Measurements from ENCODE around the gene DPP7. TPM values are rescaled to one million over a fixed set of nuclear protein-coding genes. Genes with fewer than 3 reads are reported as not detected.
A peak's percentile ranks its signal among the peaks of the same experiment; 100 is the strongest.

DPP7 gene
- total RNA-seq, 6 donors from 2014 or later: 108 to 394 (median 229) TPM

DNA sequence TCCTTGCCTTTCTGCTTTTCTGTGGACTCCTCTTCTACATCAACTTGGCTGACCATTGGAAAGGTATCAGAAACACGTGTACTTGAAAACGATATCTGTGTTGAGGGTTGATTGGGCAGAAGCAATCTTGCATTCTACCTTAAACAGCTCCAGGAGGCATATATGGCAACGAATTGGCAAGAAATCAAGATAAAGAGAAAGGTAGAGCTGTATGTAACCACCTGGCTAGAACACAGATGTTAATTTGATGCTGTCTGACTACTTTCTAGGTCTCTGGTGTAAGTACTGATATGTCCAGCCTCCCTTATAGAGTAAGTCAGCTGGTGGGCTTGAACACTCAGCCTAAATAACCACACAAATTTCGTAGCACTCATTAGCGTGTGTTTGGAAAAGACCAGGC is 26.4 kb downstream of the DPP7 start:
- TF ChIP-seq POLR2A (IDR thresholded peaks at IDR 0.05) (no peak), EP300 (IDR thresholded peaks at IDR 0.05) (no peak), POLR2AphosphoS5 (IDR thresholded peaks at IDR 0.05) (no peak)
- TF ChIP-seq, protein P1, sequence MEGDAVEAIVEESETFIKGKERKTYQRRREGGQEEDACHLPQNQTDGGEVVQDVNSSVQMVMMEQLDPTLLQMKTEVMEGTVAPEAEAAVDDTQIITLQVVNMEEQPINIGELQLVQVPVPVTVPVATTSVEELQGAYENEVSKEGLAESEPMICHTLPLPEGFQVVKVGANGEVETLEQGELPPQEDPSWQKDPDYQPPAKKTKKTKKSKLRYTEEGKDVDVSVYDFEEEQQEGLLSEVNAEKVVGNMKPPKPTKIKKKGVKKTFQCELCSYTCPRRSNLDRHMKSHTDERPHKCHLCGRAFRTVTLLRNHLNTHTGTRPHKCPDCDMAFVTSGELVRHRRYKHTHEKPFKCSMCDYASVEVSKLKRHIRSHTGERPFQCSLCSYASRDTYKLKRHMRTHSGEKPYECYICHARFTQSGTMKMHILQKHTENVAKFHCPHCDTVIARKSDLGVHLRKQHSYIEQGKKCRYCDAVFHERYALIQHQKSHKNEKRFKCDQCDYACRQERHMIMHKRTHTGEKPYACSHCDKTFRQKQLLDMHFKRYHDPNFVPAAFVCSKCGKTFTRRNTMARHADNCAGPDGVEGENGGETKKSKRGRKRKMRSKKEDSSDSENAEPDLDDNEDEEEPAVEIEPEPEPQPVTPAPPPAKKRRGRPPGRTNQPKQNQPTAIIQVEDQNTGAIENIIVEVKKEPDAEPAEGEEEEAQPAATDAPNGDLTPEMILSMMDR (IDR thresholded peaks at IDR 0.05): no peak
- peaks cover 13 to 27% (median 17%) of the 10 kb centered on the region in 4 donors for H3K4me1 ChIP-seq
- H3K27ac ChIP-seq: no peak overlapping the region
- no peaks in the 10 kb centered on the region for H3K9me3 ChIP-seq
- H3K4me3 ChIP-seq: no peak overlapping the region
- WGBS, 2 donors: 89 to 94% methylated on average over 5 of the region's 5 CpGs
- peaks cover 0 to 28% (median 20%) of the 10 kb centered on the region in 4 donors for H3K36me3 ChIP-seq
- DNase-seq: no peak
- H3K27me3 ChIP-seq: no peaks in the 10 kb centered on the region
- ATAC-seq (ENCODE audit: low FRiP score in 2 of 2): no peak

DNA sequence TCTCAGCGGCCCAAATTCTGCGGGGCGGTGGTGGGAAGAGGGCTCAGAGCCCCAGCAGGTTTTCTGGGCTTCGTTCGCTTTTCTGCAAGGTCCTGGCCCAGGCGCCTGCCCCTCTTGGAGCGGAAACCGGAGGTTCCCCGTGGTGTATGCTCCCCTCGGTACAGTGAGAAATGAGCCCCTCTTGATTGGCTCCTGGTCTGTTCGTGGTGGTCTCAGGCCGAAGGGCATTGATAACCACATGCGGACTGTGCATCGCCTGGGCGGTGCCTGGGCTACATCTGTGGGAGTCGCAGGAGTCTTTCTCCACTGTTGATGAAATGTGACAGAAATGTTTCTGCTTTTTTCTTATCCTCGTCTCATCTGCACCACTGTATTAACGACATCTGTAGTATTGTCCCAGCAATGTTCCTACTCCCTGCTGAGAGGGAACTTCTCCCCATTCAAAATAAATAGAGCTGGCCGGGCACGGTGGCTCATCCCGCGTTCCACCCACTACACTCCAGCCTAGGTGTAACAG is 27.1 kb downstream of the DPP7 start:
- no peak for DNase-seq
- WGBS, 2 donors: 17 to 31% methylated on average over 6 to 17 of the region's 22 CpGs
- peak overlapping the region; percentile 89 to 92 (median 91) for H3K27ac ChIP-seq
- peak overlapping the region; percentile 27 to 82 (median 73) for H3K4me3 ChIP-seq
- TF ChIP-seq POLR2A (IDR thresholded peaks at IDR 0.05) (no peak), EP300 (IDR thresholded peaks at IDR 0.05) (no peak), POLR2AphosphoS5 (IDR thresholded peaks at IDR 0.05) (no peak)
- TF ChIP-seq, protein P1 (IDR thresholded peaks at IDR 0.05): no peak
- H3K27me3 ChIP-seq: no peaks in the 10 kb centered on the region
- H3K36me3 ChIP-seq: peaks cover 0 to 30% (median 21%) of the 10 kb centered on the region in 4 donors
- ATAC-seq (ENCODE audit: low FRiP score in 2 of 2): no peak
- no peaks in the 10 kb centered on the region for H3K9me3 ChIP-seq
- peaks cover 13 to 27% (median 17%) of the 10 kb centered on the region in 4 donors for H3K4me1 ChIP-seq

DNA sequence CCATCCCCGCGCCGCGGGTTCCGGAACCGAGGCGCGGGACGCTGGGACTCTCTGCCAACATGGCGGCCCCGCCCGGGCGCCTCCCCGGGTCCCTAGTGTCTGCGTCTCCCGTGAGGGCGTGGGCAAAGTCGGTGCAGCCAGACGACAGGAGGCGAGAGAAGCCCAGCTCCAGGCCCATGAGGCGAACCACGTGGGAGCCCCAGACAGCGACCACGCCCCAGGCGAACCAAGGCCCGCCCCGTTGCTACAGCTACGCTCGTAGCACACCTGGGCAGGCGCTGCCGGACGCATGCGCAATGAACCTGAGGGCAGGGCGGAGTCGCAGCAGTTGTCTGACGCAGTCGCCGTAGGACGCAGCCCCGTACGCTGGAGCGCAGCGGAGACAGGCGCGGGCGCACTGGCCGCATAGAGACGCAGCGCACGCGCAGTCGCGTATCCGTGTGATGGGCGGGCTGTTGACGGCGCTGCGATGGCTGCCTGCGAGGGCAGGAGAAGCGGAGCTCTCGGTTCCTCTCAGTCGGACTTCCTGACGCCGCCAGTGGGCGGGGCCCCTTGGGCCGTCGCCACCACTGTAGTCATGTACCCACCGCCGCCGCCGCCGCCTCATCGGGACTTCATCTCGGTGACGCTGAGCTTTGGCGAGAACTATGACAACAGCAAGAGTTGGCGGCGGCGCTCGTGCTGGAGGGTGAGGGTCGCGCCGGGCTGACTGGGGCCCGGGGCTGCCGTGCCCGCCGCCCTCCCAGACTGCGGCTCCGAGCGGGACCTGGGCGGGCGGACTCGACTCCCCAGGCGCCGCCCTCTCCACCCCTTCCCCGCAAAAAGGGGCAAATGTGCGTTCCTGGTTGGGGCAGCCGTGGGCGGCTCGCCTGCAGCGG is 27.8 kb downstream of the DPP7 start, which contains the start of gene MAN1B1:
MAN1B1 (plus strand) TSS at position 455 of the 878 bp plus-strand sequence; CDS start at position 470, 15 bp downstream.
- Histone ChIP-seq H3K27ac (peak within 1 kb of the TSS; percentile 89 to 92 (median 91)), H3K9me3 (no peaks in the 10 kb centered on the region), H3K27me3 (no peaks in the 10 kb centered on the region), H3K4me3 (peak within 1 kb of the TSS; percentile 27 to 82 (median 73)), H3K4me1 (peaks cover 13 to 27% (median 17%) of the 10 kb centered on the region in 4 donors), H3K36me3 (peaks cover 0 to 29% (median 18%) of the 10 kb centered on the region in 4 donors)
- ATAC-seq (ENCODE audit: low FRiP score in 2 of 2) (peak; percentile 95 to 97), DNase-seq (peak; percentile 99 to 100)
- WGBS, 2 donors: 0 to 4% methylated on average over 11 to 19 of the region's 101 CpGs
- peak; percentile 34 to 85 (median 57) for TF ChIP-seq POLR2A (IDR thresholded peaks at IDR 0.05)
- TF ChIP-seq, protein P1 (IDR thresholded peaks at IDR 0.05): peak in 2 of 6 experiments; percentile 19 to 55
- peak in 1 of 4 donors; percentile 36 for TF ChIP-seq EP300 (IDR thresholded peaks at IDR 0.05)
- peak; percentile 86 to 91 for TF ChIP-seq POLR2AphosphoS5 (IDR thresholded peaks at IDR 0.05)

DNA sequence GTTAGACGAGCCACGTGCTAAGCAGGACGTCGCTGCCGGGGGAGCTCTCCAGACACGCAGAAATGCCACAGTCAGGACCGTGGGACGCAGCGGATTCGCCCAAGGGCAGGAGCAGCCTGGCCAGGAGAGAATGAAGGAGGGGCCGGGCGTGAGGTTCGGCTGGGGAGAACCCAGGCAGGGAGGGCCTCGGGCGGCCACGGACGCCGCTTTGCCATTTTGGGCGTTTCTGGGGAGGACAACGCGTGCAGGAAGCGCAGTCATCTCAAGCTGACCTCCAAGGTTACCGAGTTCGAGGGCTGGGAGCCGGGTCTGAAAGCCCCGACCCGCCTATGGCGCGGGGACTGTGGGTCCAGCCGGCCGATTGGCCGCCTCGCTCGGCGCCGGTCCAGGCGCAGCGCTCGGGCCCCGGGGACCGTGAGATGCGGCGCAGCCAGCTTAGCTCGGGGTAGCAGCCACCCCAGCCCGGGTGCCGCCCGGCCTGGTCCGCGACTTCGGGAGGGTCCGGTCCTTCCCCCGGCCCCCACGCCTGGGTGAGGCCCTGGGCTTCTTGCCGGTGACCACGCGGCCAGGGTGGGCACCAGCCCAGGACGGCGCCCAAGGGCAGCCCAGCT is 28.5 kb downstream of the DPP7 start:
- H3K9me3 ChIP-seq: no peaks in the 10 kb centered on the region
- TF ChIP-seq POLR2AphosphoS5 (IDR thresholded peaks at IDR 0.05) (no peak), POLR2A (IDR thresholded peaks at IDR 0.05) (no peak), EP300 (IDR thresholded peaks at IDR 0.05) (no peak)
- TF ChIP-seq, protein P1 (IDR thresholded peaks at IDR 0.05): no peak
- ATAC-seq (ENCODE audit: low FRiP score in 2 of 2) (peak; percentile 1 to 55), DNase-seq (no peak)
- WGBS, 2 donors: 0% methylated on average over 9 to 13 of the region's 58 CpGs
- H3K4me1 ChIP-seq: peaks cover 13 to 27% (median 17%) of the 10 kb centered on the region in 4 donors
- peaks cover 0 to 31% (median 19%) of the 10 kb centered on the region in 4 donors for H3K36me3 ChIP-seq
- H3K4me3 ChIP-seq: peak overlapping the region; percentile 13 to 82 (median 73)
- no peaks in the 10 kb centered on the region for H3K27me3 ChIP-seq
- peak overlapping the region; percentile 89 to 92 (median 91) for H3K27ac ChIP-seq

Measured in upper lobe of left lung (tissue), 6 donors.